Lower leg skin (tissue), 3 donors: Measurements from ENCODE around the gene NBPF1.

Experiments
- CTCF ChIP-seq, 3 donors: fragments of 450-650 bp; IDR thresholded peaks; one replicate each; pipeline ENCODE4 v1.5.1; 2016; ENCODE audit warnings: antibody characterized with exemption in 3 of 3, mild to moderate bottlenecking in 3 of 3, moderate library complexity in 2 of 3
- POLR2A ChIP-seq, 2 donors: fragments of 450-650 bp; IDR thresholded peaks; one replicate each; pipeline ENCODE4 v1.6.1; 2016 to 2017; ENCODE audit warnings: antibody characterized with exemption in 2 of 2, mild to moderate bottlenecking in 1 of 2, moderate library complexity in 1 of 2

DNA sequence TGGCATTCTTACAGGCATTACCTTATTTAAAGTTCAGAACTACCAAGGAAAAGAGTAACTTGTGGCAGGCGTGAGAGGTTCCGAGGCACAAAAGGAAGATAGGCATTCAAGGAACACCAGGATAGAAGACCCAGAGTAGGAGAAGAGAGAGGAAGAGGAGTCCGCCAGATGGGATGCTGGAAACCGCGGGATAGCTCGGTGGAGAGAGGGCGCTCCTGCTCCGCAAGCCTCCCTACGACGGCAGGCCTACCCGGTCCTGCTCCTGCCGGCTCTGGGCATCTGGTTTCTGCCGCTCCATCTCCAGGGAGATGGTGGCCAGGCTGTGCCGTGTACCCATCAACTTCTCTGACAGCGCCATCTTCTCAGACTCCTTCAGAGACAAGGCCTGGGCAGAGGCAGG is 5.4 kb upstream of the NBPF1 start:
- no peak for TF ChIP-seq CTCF (IDR thresholded peaks at IDR 0.05)
- no peak for TF ChIP-seq POLR2A (IDR thresholded peaks at IDR 0.05)
